ENCODE measurements around the gene TMEM11. TPM values are rescaled to one million over a fixed set of nuclear protein-coding genes. Genes with fewer than 3 reads are reported as not detected.
A peak's percentile ranks its signal among the peaks of the same experiment; 100 is the strongest.

TMEM11 gene, protein sequence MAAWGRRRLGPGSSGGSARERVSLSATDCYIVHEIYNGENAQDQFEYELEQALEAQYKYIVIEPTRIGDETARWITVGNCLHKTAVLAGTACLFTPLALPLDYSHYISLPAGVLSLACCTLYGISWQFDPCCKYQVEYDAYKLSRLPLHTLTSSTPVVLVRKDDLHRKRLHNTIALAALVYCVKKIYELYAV
- total RNA-seq = 20.3 TPM

DNA sequence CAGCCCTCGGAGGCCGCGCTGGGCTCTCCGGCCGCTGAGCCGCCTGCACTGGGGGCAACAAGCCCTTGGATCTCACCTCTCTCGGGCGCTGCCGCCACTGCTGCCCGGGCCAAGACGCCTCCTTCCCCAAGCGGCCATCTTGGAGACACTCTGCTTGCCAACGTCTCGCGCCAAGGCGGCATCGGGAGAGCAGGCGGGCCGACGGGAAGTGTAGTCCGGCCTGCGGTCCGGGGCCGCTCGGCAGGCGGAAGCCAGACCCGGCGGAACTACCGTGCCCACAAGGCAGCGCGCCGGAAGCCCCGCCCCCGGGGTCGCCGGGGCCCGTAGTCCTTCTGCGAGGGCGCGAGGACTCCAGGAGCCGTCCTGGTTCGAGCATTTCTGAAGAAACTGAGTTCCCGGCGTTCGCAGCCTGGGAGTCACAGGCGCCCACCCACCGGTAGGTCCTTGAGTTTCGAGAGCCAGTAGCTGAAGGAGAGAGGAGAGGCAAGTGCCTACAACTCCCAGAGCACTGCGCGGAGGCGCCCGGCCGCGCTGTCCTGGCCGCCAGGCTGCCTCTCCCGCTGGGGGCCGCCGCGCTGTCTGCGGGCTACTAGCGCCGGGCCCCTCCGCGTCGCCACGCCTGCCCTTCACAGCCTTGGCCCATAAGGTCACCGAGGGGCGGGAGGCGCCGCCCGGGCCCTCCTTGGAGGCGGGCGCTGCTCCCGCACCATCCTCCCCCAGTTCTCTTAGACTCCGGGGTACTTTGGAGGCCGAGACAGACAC is at the start of gene TMEM11:
Gene TMEM11 (minus strand): TSS at position 147 of the 762 bp plus-strand sequence. CDS start 9 bp downstream, at position 138.
- DNase-seq (ENCODE audit: low spot score) = peak; percentile 95

DNA sequence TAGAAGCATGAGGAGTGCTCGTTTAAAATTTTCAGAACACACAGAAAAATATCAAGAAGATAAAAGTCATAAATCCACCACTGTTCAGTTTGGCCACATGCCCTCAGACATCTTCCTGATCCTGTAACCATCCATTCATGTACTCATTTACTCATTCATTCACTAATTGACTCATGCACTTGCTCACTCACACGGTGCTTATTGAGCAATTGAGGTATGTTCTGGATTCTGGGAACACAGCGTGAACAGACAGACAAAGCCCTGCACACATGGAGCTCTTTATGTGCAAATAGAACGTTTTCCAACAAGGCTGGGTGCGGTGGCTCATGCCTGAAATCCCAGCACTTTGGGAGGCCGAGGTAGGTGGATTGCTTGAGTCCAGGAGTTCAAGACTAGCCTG is 49.4 kb upstream of the TMEM11 start:
- DNase-seq (ENCODE audit: low spot score) = no peak

GRCh38 chr17:21262259-21262993 is 48.5 kb upstream of the TMEM11 start:
- DNase-seq (ENCODE audit: low spot score) = no peak

GRCh38 chr17:21258593-21258992 is 44.6 kb upstream of the TMEM11 start:
- DNase-seq (ENCODE audit: low spot score) = no peak

DNA sequence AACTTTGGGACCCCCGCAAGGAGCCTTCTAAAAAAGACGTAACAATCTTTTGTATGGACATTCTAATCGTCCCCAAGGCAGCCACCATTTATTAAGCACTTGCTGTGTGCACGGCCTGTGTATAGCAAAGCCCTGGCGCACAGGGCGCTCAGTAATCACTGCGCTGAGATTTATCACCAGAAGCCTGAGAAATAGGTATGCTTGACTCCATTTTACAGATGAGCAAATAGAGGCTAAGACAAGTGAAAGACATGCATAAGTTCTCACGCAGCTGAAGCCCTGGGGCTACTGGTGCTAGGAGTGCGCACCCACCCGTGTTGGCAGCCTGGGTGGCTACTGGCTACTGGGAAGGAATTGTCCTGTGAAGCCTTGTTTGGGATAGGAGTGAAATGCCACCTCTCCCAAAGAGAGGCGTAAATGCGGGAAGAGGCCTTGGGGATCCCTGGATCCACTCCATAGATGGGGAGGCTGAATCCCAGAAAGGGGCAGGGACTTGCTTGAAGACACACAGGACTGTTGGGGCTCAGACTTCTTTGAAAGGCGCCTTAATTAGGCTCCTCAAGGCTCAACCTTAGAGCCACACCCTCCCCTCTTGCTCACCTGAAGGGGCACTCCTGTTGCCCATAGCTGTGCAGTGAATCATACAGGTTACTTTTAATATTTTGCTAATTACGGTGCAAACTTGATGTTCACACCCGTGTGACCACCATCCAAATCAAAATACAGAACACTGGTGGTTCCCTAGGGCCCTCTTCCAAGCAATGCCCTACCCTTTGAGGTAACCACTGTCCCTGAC is 39.9 kb upstream of the TMEM11 start:
- no peak for DNase-seq (ENCODE audit: low spot score)

DNA sequence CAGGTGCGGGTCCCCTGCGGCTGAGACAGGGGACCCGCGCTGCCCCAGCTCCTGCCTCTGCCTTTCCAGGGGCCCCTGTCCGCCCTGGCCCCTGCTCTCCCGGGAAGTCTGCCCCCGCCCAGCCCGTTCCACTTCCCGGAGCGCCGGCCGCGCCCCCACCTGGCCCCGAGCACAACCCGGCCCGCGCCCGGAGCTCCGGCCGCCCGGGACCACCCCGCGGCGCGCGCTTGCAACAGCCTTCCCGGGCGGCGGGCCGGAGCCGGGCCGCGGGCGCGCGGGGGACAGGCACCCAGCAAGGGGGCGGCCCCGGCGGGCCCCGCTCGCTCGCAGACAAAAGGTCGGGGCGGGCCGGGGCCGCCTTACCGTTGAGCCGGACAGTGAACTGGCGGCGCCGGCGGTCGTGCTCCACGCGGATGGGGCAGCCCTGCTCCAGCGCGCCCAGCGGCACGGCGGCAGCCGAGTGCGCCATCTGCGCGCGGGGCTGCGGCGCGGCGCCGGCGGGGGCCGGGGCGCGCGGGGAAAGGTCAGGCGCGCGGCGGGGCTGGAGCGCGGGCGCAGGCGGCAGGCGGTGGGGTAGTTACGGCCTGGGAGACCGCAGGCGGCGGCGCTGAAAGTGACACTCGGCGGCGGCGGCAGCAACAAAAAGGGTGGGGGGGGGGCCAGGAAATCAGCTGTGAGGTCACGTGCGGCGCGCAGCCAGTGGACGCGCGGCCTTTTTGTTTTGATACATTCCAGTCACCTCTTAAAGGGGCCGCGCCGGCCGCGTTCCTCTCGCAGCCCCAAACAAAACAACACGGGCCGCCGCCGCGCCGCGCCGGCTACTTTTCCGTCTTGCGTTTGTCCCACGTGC is 39.1 kb upstream of the TMEM11 start, which contains the start of gene NATD1:
Gene NATD1 (minus strand): TSS at position 615 of the 850 bp plus-strand sequence. CDS start 146 bp downstream, at position 469.
- DNase-seq (ENCODE audit: low spot score) = peak; percentile 89

- DNase-seq (ENCODE audit: low spot score) = no peak
These were observed 38.4 kb upstream of the TMEM11 start for GRCh38 chr17:21252289-21252795.

DNA sequence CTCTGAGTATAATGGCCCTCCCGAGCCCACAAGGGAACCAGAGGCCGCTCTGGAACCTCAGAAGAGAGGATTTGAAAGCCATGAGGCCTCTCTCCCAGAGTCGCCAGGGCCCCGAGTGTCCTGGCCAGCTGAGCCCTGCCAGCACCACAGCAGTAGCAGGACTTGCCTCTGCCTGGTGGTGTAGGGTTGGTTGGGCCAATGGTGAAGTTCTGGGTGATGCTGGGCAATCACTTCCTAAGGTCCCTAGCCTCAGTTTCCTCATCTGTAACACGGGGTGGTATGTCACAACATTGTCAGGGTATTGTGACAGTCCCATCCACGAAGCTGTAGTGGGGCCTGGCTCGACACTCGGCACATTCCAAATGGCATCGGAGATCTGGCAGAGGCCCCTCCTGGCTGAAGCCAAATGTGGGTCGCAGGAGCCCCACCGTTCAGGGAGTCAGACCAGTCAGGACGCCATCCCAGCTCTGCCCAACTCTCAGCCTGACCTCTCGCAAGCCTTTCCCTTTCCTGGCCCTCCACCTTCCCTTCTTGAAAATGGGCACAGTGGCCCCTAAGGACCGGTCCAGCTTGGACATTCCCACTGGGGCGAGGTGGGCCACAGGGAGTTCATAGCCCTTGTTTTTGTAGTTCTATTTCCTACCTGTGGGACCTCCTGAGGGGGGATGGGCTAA is 37.5 kb upstream of the TMEM11 start:
- DNase-seq (ENCODE audit: low spot score) = no peak

DNA sequence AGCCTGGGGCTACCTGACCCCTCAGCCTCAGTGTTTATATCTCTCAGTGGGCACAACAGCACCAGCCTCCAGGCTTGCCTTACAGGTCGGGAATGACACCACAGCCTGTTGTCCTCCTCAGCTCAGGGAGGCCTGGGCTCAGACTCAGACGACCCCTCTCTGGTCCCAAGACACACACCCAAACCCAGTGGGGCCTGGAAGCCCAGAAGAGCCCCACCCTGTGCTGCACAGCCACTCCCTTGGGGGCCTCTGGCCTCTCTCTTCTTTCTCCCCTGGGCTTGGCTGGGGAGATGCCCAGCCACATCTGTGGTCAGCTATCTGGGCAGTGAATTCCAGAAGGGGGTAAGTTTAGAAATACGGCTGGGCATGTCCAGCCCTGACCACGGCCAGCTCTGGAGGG is 36.9 kb upstream of the TMEM11 start:
- no peak for DNase-seq (ENCODE audit: low spot score)

- no peak for DNase-seq (ENCODE audit: low spot score)
These were observed 36.2 kb upstream of the TMEM11 start for GRCh38 chr17:21249920-21250703.

- DNase-seq (ENCODE audit: low spot score) = no peak
These were observed 35.3 kb upstream of the TMEM11 start for GRCh38 chr17:21249086-21249795.

GRCh38 chr17:21248500-21248899 is 34.5 kb upstream of the TMEM11 start:
- DNase-seq (ENCODE audit: low spot score) = no peak

- DNase-seq (ENCODE audit: low spot score) = no peak
These were observed 33.7 kb upstream of the TMEM11 start for GRCh38 chr17:21247552-21248258.

DNA sequence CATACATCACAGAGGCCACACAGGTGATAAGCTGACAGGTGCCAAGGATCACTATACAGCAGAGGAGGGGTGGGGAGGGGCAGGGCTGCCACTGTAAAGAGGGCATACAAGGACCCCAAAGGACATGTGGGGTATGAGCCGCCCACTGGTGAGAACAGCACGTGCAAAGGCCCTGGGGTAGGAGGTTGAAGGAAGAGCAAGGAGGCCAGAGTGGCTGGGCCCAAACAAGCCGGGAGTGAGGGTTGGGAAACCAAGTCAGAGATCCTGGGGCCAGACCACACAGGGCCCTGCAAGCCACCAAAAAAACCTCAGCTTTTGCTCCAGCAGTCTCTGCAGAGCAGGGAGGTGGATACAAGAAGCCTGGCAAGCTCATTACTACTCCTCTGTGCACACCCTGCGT is 32.7 kb upstream of the TMEM11 start:
- DNase-seq (ENCODE audit: low spot score) = no peak

GRCh38 chr17:21245639-21246084 is 31.7 kb upstream of the TMEM11 start:
- no peak for DNase-seq (ENCODE audit: low spot score)

DNA sequence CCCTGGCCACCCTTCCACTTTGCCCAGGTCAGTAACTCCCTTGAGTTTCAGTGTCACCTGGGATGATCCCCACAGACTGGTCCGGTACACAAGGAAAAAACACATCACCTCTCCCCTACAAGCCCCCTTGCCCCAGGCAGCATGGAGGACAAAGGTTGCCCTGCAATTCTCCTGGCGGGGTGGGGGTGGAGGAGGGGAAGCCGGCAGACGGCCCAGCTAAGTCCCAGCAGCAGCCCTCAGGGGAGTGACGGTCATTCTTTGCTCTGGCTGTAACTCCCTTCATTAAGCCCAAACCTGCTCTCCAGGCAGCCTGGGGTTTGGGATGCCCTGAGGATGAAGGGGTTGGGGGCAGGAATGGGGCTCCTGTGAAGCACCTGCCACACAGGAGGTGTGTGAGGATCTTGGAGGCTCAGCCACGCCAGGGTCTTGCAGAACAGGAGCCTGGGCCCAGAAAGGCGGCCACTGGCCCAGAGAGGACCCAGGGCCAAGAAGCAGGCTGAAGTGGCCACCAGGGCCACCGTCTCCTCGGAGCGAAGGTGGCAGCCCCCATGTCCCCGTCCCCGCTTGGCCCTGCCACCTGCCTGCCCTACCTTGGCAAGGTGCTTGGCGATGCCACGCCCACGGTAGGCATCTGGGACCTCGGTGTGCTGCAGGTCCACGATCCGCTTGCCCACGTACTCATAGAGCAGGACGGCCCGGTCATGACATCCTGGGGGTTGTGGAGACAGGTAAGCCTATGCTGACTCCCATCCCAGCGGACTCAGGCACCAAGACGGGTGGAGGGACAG is 29.7 kb upstream of the TMEM11 start:
- DNase-seq (ENCODE audit: low spot score) = no peak
